IMR-90 (cell line): ENCODE data around the gene GUCD1. TPM values are rescaled to one million over a fixed set of nuclear protein-coding genes. Genes with fewer than 3 reads are reported as not detected.

ENCODE experiments used
- ATAC-seq: fragments of 200-7000 bp; cut with Tn5 transposase; 2 replicates; pipeline ENCODE4 v1.9.1; 2020; ENCODE audit warnings: low read depth, mild to moderate bottlenecking, moderate library complexity
- BruUV-seq: library from RNA; stranded (reverse); fragments of 400-500 nt; replicated peaks from 2 replicates; lab custom pipeline; 2021; lab: Mats Ljungman, UMichigan
- CTCF ChIA-PET: fragments of 300-600 bp; formaldehyde crosslinking; extraction: SDS; loops from one replicate; lab custom pipeline; 2021; ENCODE audit warnings: antibody characterized with exemption; lab: Yijun Ruan, JAX
- POLR2A ChIA-PET: fragments of 300-600 bp; sonication (Branson Sonifier 250); formaldehyde crosslinking; loops from one replicate; lab custom pipeline; 2022; ENCODE audit warnings: antibody characterized with exemption; ENCODE audit not compliant: unreplicated experiment; lab: Charles Lee
- DNase-seq: peaks from one replicate; pipeline ENCODE4 v3.0.0; 2013
- H2AFZ ChIP-seq: replicated peaks from 2 replicates; pipeline ENCODE3; 2013; ENCODE audit warnings: low read length, mild to moderate bottlenecking; ENCODE audit not compliant: poor library complexity
- H2AK5ac ChIP-seq: 2 replicates; pipeline ENCODE4 v1.6.1; 2013; ENCODE audit warnings: low read depth, low read length, inconsistent platforms
- H2AK9ac ChIP-seq: replicated peaks from 2 replicates; pipeline ENCODE3; 2013; ENCODE audit warnings: mild to moderate bottlenecking, low read depth, low read length, moderate library complexity; ENCODE audit not compliant: poor library complexity
- H2BK120ac ChIP-seq: 2 replicates; pipeline ENCODE4 v1.6.1; 2013; ENCODE audit warnings: low read depth, low read length, inconsistent platforms
- H2BK15ac ChIP-seq: 3 replicates; pipeline ENCODE4 v1.6.1; 2013; ENCODE audit warnings: low read depth, low read length, inconsistent platforms
- H2BK20ac ChIP-seq: 2 replicates; pipeline ENCODE4 v1.6.1; 2013; ENCODE audit warnings: low read depth, mild to moderate bottlenecking, inconsistent platforms, low read length, moderate library complexity
- H2BK5ac ChIP-seq: 2 replicates; pipeline ENCODE4 v1.6.1; 2013; ENCODE audit warnings: mild to moderate bottlenecking, low read depth, low read length, inconsistent platforms; ENCODE audit not compliant: poor library complexity, severe bottlenecking
- H3K14ac ChIP-seq: replicated peaks from 2 replicates; pipeline ENCODE4 v1.6.1; 2013; ENCODE audit warnings: low read depth, low read length, inconsistent platforms
- H3K18ac ChIP-seq: 2 replicates; pipeline ENCODE4 v1.6.1; 2013; ENCODE audit warnings: low read depth, low read length, control low read depth
- H3K23ac ChIP-seq: 2 replicates; pipeline ENCODE4 v1.6.1; 2013; ENCODE audit warnings: low read depth, low read length, inconsistent platforms
- H3K27ac ChIP-seq: 2 replicates; pipeline ENCODE4 v1.5.1; 2013; ENCODE audit warnings: mild to moderate bottlenecking, control low read depth, low read length; ENCODE audit not compliant: insufficient read depth
- H3K27me3 ChIP-seq: 2 replicates; pipeline ENCODE4 v1.6.1; 2013; ENCODE audit warnings: low read length; ENCODE audit not compliant: control insufficient read depth, insufficient read depth
- H3K36me3 ChIP-seq: 2 replicates; pipeline ENCODE4 v1.6.1; 2013; ENCODE audit warnings: low read length, mixed read lengths; ENCODE audit not compliant: control insufficient read depth, insufficient read depth
- H3K4ac ChIP-seq: 2 replicates; pipeline ENCODE4 v1.6.1; 2013; ENCODE audit warnings: low read depth, low read length, inconsistent platforms
- H3K4me1 ChIP-seq: 2 replicates; pipeline ENCODE4 v1.6.1; 2013; ENCODE audit warnings: low read length, mixed read lengths; ENCODE audit not compliant: control insufficient read depth, insufficient read depth
- H3K4me2 ChIP-seq: 2 replicates; pipeline ENCODE4 v1.6.1; 2013; ENCODE audit warnings: low read depth, mild to moderate bottlenecking, control low read depth, low read length, moderate library complexity
- H3K4me3 ChIP-seq: 2 replicates; pipeline ENCODE4 v1.5.1; 2013; ENCODE audit warnings: low read depth, mild to moderate bottlenecking, control low read depth, low read length, moderate library complexity; ENCODE audit not compliant: insufficient read depth
- H3K56ac ChIP-seq: 2 replicates; pipeline ENCODE4 v1.6.1; 2013; ENCODE audit warnings: low read length, inconsistent platforms; ENCODE audit not compliant: insufficient read depth; ENCODE audit errors: extremely low read depth
- H3K79me1 ChIP-seq, 2 experiments: 2 replicates each; pipeline ENCODE4 v1.6.1; 2013; ENCODE audit warnings: low read length in 2 of 2, inconsistent platforms in 1 of 2, low read depth in 1 of 2
- H3K9ac ChIP-seq: 2 replicates; pipeline ENCODE4 v1.6.1; 2013; ENCODE audit warnings: low read depth, low read length, control low read depth
- H3K9me1 ChIP-seq: 2 replicates; pipeline ENCODE4 v1.6.1; 2013; ENCODE audit warnings: low read length, inconsistent platforms; ENCODE audit not compliant: insufficient read depth
- H3K9me3 ChIP-seq: 2 replicates; pipeline ENCODE4 v1.6.1; 2013; ENCODE audit warnings: low read length; ENCODE audit not compliant: control insufficient read depth, insufficient read depth
- H4K20me1 ChIP-seq: 2 replicates; pipeline ENCODE4 v1.6.1; 2013; ENCODE audit warnings: low read length, inconsistent platforms; ENCODE audit not compliant: insufficient read depth
- H4K5ac ChIP-seq: 2 replicates; pipeline ENCODE4 v1.6.1; 2013; ENCODE audit warnings: mild to moderate bottlenecking, low read depth, low read length, control low read depth
- H4K8ac ChIP-seq, 2 experiments: 2 replicates each; pipeline ENCODE4 v1.6.1; 2013; ENCODE audit warnings: low read depth in 2 of 2, low read length in 2 of 2, control low read depth in 1 of 2, inconsistent platforms in 1 of 2
- H4K91ac ChIP-seq: 2 replicates; pipeline ENCODE4 v1.6.1; 2013; ENCODE audit warnings: low read depth, low read length, inconsistent platforms; ENCODE audit not compliant: insufficient read depth
- RAD21 ChIP-seq: IDR thresholded peaks from 2 replicates; pipeline ENCODE4 v1.6.1; 2012; ENCODE audit warnings: low read length, improper control_type of control experiment
- WGBS, 2 experiments: methylation state at CpG; one replicate each; pipeline versions ENCODE4 v1.1.5 to v1.1.7; 2013; ENCODE audit warnings: missing lambda C conversion rate in 2 of 2; ENCODE audit not compliant: insufficient read length in 1 of 2; ENCODE audit errors: extremely low coverage in 2 of 2; 5-methylcytosine and 5-hydroxymethylcytosine counted together
- dilution Hi-C: fragments of 300-500 bp; cut with HindIII; formaldehyde crosslinking; loops from one replicate; pipeline ENCODE4 v1.14.3; 2018; ENCODE audit warnings: low sequenced_read_pairs; ENCODE audit not compliant: unreplicated experiment
- in situ Hi-C: fragments of 300-500 bp; cut with MboI; formaldehyde crosslinking; loops from 3 replicates; pipeline ENCODE4 v1.14.3; 2019; ENCODE audit warnings: low sequenced_read_pairs, inconsistent platforms, mixed read lengths
- intact Hi-C: fragments of 100-400 bp; cut with micrococcal nuclease; formaldehyde crosslinking; loops from 2 replicates; pipeline ENCODE4 v1.10.0; 2022
- polyA plus RNA-seq, 3 experiments: library from polyadenylated mRNA; depleted of rRNA; stranded (reverse); fragments of >200 nt; gene quantifications; 2 replicates each; pipeline ENCODE4 v1.2.3, GENCODE V29; 2012; ENCODE audit warnings: low replicate concordance in 1 of 3
- total RNA-seq: library from RNA; depleted of rRNA; stranded (reverse); fragments of >200 nt; gene quantifications from 2 replicates; pipeline ENCODE4 v1.2.3, GENCODE V29; 2012
- TF ChIP-seq, protein P1 (sequence below): conservative IDR thresholded peaks from 2 replicates; pipeline ENCODE4 v1.5.1; 2012; ENCODE audit warnings: mild to moderate bottlenecking, low read depth, low read length, improper control_type of control experiment

GUCD1 gene
- total and polyA plus RNA-seq, 2 of the 4 experiments (the other 2 are of a cell fraction): 97.6 to 143 TPM

DNA sequence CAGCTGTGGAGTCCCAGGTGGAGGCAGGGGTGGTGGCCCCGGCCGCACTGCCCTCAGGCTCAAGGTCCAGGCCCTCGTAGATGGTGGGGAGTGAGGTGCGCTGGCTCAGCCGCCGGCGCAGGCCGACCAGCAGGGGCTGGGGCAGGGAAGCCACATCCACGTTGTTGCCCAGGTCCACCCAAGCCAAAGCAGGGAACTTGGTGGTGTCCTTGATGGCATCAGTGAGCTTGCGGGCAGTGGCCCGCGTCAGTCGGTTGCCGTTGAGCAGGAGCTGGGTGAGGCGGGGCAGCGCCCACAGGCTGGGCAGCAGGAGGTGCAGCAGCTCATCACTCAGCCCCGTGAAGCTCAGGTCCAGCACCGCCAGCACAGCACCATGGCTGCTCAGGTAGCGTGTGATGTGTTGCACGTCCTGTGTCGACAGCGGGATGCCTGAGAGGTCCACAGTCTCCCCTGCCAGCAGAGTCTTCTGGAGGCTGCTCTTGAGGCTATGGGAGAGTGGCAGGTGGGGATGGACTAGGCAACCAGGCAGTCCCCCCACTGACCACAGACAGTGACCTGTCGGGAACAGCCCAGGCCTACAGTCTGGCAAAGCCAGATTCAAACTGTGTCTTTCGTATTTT is 31.1 kb upstream of the GUCD1 start:
- Histone ChIP-seq H4K20me1 (no peaks in the 10 kb centered on the region), H2BK20ac (no peak overlapping the region), H2BK120ac (no peak overlapping the region), H3K9me1 (peaks cover 13% of the 10 kb centered on the region), H3K18ac (no peak overlapping the region), H3K36me3 (peaks cover 27% of the 10 kb centered on the region; the same call in 1 of the 2 replicates), H2AK5ac (no peak overlapping the region), H2AK9ac (no peak overlapping the region), H2BK15ac (no peak overlapping the region), H3K4me3 (no peak overlapping the region), H3K79me1 (no peaks in the 10 kb centered on the region), H3K4me2 (no peak overlapping the region), H3K27ac (no peak overlapping the region), H3K27me3 (no peaks in the 10 kb centered on the region), H3K23ac (no peak overlapping the region), H3K4me1 (peaks cover 14% of the 10 kb centered on the region; the same call in 1 of the 2 replicates), H4K5ac (no peak overlapping the region), H2AFZ (no peak overlapping the region), H3K9ac (no peak overlapping the region), H3K56ac (no peak overlapping the region), H3K9me3 (no peaks in the 10 kb centered on the region), H2BK5ac (no peak overlapping the region), H3K4ac (no peak overlapping the region), H4K8ac (no peak overlapping the region), H4K91ac (no peak overlapping the region), H3K14ac (no peak overlapping the region)
- intact Hi-C loops: no loop called here
- ATAC-seq (no peak), DNase-seq (no peak)
- WGBS, 2 experiments: 93% methylated on average over 11 of the region's 24 CpGs; no CpG with 5 or more reads in 1 of the 2 experiments
- POLR2A ChIA-PET: no interaction called here
- in situ Hi-C loops: no loop called here
- no TSS peak for BruUV-seq
- TF ChIP-seq, protein P1, sequence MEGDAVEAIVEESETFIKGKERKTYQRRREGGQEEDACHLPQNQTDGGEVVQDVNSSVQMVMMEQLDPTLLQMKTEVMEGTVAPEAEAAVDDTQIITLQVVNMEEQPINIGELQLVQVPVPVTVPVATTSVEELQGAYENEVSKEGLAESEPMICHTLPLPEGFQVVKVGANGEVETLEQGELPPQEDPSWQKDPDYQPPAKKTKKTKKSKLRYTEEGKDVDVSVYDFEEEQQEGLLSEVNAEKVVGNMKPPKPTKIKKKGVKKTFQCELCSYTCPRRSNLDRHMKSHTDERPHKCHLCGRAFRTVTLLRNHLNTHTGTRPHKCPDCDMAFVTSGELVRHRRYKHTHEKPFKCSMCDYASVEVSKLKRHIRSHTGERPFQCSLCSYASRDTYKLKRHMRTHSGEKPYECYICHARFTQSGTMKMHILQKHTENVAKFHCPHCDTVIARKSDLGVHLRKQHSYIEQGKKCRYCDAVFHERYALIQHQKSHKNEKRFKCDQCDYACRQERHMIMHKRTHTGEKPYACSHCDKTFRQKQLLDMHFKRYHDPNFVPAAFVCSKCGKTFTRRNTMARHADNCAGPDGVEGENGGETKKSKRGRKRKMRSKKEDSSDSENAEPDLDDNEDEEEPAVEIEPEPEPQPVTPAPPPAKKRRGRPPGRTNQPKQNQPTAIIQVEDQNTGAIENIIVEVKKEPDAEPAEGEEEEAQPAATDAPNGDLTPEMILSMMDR: no peak
- no peak for TF ChIP-seq RAD21
- dilution Hi-C loops: no loop called here
- CTCF ChIA-PET: no interaction called here
